Upper lobe of left lung (tissue), 4 donors: Measurements from ENCODE around the gene CD27.

Source experiments
- CTCF ChIP-seq, 6 experiments: fragments of 450-650 bp in 4 of 6; fragments of 200-600 bp in 2 of 6; sonication (generic) in 2 of 6; IDR thresholded peaks; one replicate each; pipeline ENCODE4 v1.5.1; 2016 to 2019; ENCODE audit warnings: antibody characterized with exemption in 6 of 6
- EP300 ChIP-seq, 4 donors: sonication (generic); formaldehyde crosslinking; IDR thresholded peaks; one replicate each; pipeline ENCODE4 v1.5.1; 2017; ENCODE audit warnings: antibody characterized with exemption in 4 of 4, control low read depth in 2 of 4
- POLR2A ChIP-seq, 4 donors: fragments of 450-650 bp; IDR thresholded peaks; one replicate each; pipeline ENCODE4 v1.5.1; 2016 to 2017; ENCODE audit warnings: antibody characterized with exemption in 4 of 4, mild to moderate bottlenecking in 2 of 4
- POLR2AphosphoS5 ChIP-seq, 2 donors: sonication (generic); formaldehyde crosslinking; IDR thresholded peaks; one replicate each; pipeline ENCODE4 v1.5.1; 2017; ENCODE audit warnings: antibody characterized with exemption in 2 of 2

- no peak for TF ChIP-seq CTCF (IDR thresholded peaks at IDR 0.05)
- TF ChIP-seq POLR2AphosphoS5 (IDR thresholded peaks at IDR 0.05): no peak
- TF ChIP-seq POLR2A (IDR thresholded peaks at IDR 0.05): no peak
- no peak for TF ChIP-seq EP300 (IDR thresholded peaks at IDR 0.05)
Measured at GRCh38 chr12:6450869-6451347, 6.2 kb downstream of the CD27 start.
